A549 (cell line): ENCODE data around the gene CHTF18. TPM values are rescaled to one million over a fixed set of nuclear protein-coding genes. Genes with fewer than 3 reads are reported as not detected.

ENCODE experiments used
- ATAC-seq, 2 experiments: fragments of 200-7000 bp in 1 of 2; fragments of >200 bp in 1 of 2; cut with Nextera tagmentation in 1 of 2; cut with Tn5 transposase in 1 of 2; 3 replicates each; pipeline versions ENCODE4 v1.8.0 to v1.9.1; 2018 to 2020; ENCODE audit warnings: mild to moderate bottlenecking in 1 of 2, moderate library complexity in 1 of 2
- CTCF ChIA-PET: fragments of 300-600 bp; sonication (Branson Sonifier 250); formaldehyde crosslinking; extraction: SDS; loops from one replicate; lab custom pipeline; 2021; ENCODE audit warnings: antibody characterized with exemption, inconsistent platforms; lab: Yijun Ruan, JAX
- POLR2A ChIA-PET: fragments of 350-600 bp; formaldehyde crosslinking; extraction: SDS; loops from one replicate; lab custom pipeline; 2021; ENCODE audit warnings: antibody characterized with exemption, inconsistent platforms; lab: Yijun Ruan, JAX
- DNase-seq, 2 experiments: peaks; one replicate each; pipeline versions ENCODE4 v3.0.0 to v3.0.0-alpha.2; 2011 to 2016; ENCODE audit warnings: low read depth in 1 of 2, low spot score in 1 of 2
- FAIRE-seq: peaks from 2 replicates; lab custom pipeline; 2011; peaks lifted over from hg19 to GRCh38; lab: Jason Lieb, UNC
- H3K27ac ChIP-seq, 2 experiments: fragments of >200 bp; sonication (Bioruptor Twin); formaldehyde crosslinking; 3 replicates each; pipeline ENCODE4 v1.5.1; 2016 to 2017
- H3K4me1 ChIP-seq: fragments of >200 bp; sonication (Bioruptor Twin); formaldehyde crosslinking; 3 replicates; pipeline ENCODE4 v1.6.1; 2016
- H3K4me2 ChIP-seq: fragments of >200 bp; sonication (Bioruptor Twin); formaldehyde crosslinking; 3 replicates; pipeline ENCODE4 v1.6.1; 2016
- H3K4me3 ChIP-seq: fragments of >200 bp; sonication (Bioruptor Twin); formaldehyde crosslinking; 3 replicates; pipeline ENCODE4 v1.5.1; 2016
- H3K9me3 ChIP-seq: fragments of >200 bp; sonication (Bioruptor Twin); formaldehyde crosslinking; 3 replicates; pipeline ENCODE4 v1.6.1; 2016
- ESRRA ChIP-seq: fragments of 150-350 bp; IDR thresholded peaks from 2 replicates; pipeline ENCODE4 v1.6.1; 2014; ENCODE audit warnings: mild to moderate bottlenecking, low read length, borderline replicate concordance
- HOXB5 ChIP-seq: fragments of 250-450 bp; sonication (Bioruptor Pico); IDR thresholded peaks from 2 replicates; pipeline ENCODE4 v1.5.0; 2020; ENCODE audit warnings: mild to moderate bottlenecking, moderate library complexity
- JUNB ChIP-seq: fragments of >200 bp; sonication (Bioruptor Twin); formaldehyde crosslinking; IDR thresholded peaks from 2 replicates; pipeline ENCODE4 v1.6.1; 2016
- KDM5A ChIP-seq: fragments of 200-600 bp; sonication (generic); IDR thresholded peaks from 2 replicates; pipeline ENCODE4 v1.6.1; 2016; ENCODE audit warnings: antibody characterized with exemption, mild to moderate bottlenecking
- NPAS2 ChIP-seq: fragments of 250-450 bp; sonication (Bioruptor Pico); IDR thresholded peaks from 2 replicates; pipeline ENCODE4 v1.8.0; 2022; ENCODE audit warnings: mild to moderate bottlenecking, moderate library complexity, borderline replicate concordance
- PBX3 ChIP-seq: IDR thresholded peaks from 2 replicates; pipeline ENCODE4 v1.6.1; 2012
- RARB ChIP-seq: fragments of 250-450 bp; sonication (Bioruptor Pico); IDR thresholded peaks from 2 replicates; pipeline ENCODE4 v1.8.0; 2021; ENCODE audit warnings: mild to moderate bottlenecking, moderate library complexity
- RCOR1 ChIP-seq: fragments of 150-350 bp; IDR thresholded peaks from 2 replicates; pipeline ENCODE4 v1.6.1; 2014; ENCODE audit warnings: antibody characterized with exemption, low read length, low read depth
- RNF2 ChIP-seq: fragments of 200-600 bp; sonication (generic); IDR thresholded peaks from 2 replicates; pipeline ENCODE4 v1.6.1; 2016; ENCODE audit warnings: low read depth, mild to moderate bottlenecking, antibody characterized with exemption, moderate library complexity, borderline replicate concordance
- ZC3H11A ChIP-seq: fragments of 450-650 bp; IDR thresholded peaks from 2 replicates; pipeline ENCODE4 v1.6.1; 2014; ENCODE audit warnings: antibody characterized with exemption, mild to moderate bottlenecking
- ZSCAN20 ChIP-seq: fragments of 250-450 bp; sonication (Bioruptor Pico); IDR thresholded peaks from 2 replicates; pipeline ENCODE4 v1.8.0; 2022; ENCODE audit warnings: mild to moderate bottlenecking, moderate library complexity
- WGBS: methylation state at CpG from one replicate; pipeline ENCODE4 v1.1.6; 2017; ENCODE audit errors: missing lambda C conversion rate; 5-methylcytosine and 5-hydroxymethylcytosine counted together
- polyA plus RNA-seq, 4 experiments: library from polyadenylated mRNA; depleted of rRNA in 3 of 4; stranded (reverse); fragments of >200 nt; fragmentation: RNase III in 1 of 4; extraction: RNeasy Plus Mini Kit Qiagen cat#74134 plus additional on column Dnase treatment in 1 of 4; gene quantifications; 2 replicates in 3 of 4; 3 replicates in 1 of 4; pipeline ENCODE4 v1.2.3, GENCODE V29; 2011 to 2017
- TF ChIP-seq, protein P1 (sequence below): fragments of >200 bp; sonication (Bioruptor Twin); formaldehyde crosslinking; IDR thresholded peaks from 3 replicates; pipeline ENCODE4 v1.6.1; 2016
- TF ChIP-seq, protein P2 (sequence below): IDR thresholded peaks from 2 replicates; pipeline ENCODE4 v1.6.1; 2012; ENCODE audit warnings: low read depth, borderline replicate concordance
- TF ChIP-seq, protein P3 (sequence below): fragments of >200 bp; sonication (Bioruptor Twin); formaldehyde crosslinking; IDR thresholded peaks from 3 replicates; pipeline ENCODE4 v1.5.1; 2016
- TF ChIP-seq, protein P4 (sequence below): fragments of 450-650 bp; IDR thresholded peaks from 2 replicates; pipeline ENCODE4 v1.6.1; 2014; ENCODE audit warnings: antibody characterized with exemption

Gene CHTF18
- polyA plus RNA-seq, 2 of the 4 experiments (the other 2 are of a cell fraction) = 4.8 to 36.7 TPM

- TF ChIP-seq ZSCAN20 (CRISPR knock-in tag) = no peak
Measured at GRCh38 chr16:801584-802363, 13.4 kb downstream of the CHTF18 start (continued).

- TF ChIP-seq, protein P1, sequence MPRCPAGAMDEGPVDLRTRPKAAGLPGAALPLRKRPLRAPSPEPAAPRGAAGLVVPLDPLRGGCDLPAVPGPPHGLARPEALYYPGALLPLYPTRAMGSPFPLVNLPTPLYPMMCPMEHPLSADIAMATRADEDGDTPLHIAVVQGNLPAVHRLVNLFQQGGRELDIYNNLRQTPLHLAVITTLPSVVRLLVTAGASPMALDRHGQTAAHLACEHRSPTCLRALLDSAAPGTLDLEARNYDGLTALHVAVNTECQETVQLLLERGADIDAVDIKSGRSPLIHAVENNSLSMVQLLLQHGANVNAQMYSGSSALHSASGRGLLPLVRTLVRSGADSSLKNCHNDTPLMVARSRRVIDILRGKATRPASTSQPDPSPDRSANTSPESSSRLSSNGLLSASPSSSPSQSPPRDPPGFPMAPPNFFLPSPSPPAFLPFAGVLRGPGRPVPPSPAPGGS = no peak
- TF ChIP-seq JUNB (no peak), KDM5A (no peak), RCOR1 (no peak), ESRRA (no peak), RARB (CRISPR knock-in tag) (no peak)
- TF ChIP-seq, protein P2, sequence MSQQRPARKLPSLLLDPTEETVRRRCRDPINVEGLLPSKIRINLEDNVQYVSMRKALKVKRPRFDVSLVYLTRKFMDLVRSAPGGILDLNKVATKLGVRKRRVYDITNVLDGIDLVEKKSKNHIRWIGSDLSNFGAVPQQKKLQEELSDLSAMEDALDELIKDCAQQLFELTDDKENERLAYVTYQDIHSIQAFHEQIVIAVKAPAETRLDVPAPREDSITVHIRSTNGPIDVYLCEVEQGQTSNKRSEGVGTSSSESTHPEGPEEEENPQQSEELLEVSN = no peak
- TF ChIP-seq, protein P3, sequence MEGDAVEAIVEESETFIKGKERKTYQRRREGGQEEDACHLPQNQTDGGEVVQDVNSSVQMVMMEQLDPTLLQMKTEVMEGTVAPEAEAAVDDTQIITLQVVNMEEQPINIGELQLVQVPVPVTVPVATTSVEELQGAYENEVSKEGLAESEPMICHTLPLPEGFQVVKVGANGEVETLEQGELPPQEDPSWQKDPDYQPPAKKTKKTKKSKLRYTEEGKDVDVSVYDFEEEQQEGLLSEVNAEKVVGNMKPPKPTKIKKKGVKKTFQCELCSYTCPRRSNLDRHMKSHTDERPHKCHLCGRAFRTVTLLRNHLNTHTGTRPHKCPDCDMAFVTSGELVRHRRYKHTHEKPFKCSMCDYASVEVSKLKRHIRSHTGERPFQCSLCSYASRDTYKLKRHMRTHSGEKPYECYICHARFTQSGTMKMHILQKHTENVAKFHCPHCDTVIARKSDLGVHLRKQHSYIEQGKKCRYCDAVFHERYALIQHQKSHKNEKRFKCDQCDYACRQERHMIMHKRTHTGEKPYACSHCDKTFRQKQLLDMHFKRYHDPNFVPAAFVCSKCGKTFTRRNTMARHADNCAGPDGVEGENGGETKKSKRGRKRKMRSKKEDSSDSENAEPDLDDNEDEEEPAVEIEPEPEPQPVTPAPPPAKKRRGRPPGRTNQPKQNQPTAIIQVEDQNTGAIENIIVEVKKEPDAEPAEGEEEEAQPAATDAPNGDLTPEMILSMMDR = no peak
- Histone ChIP-seq H3K27ac (no peak overlapping the region), H3K4me3 (no peak overlapping the region), H3K9me3 (no peaks in the 10 kb centered on the region), H3K4me1 (peaks cover 16% of the 10 kb centered on the region), H3K4me2 (no peak overlapping the region)
- FAIRE-seq = no peak
- ATAC-seq = no peak
- CTCF ChIA-PET = interaction anchor here (1.8 to 5.0 kb wide), 3 partner anchors 254 to 301 kb away, joined by 4 to 32 read pairs (median 5); no protein-coding TSS in a partner anchor
- POLR2A ChIA-PET = no interaction called here
- 65% methylated on average over 7 of the region's 7 CpGs for WGBS
- no peak for DNase-seq
Measured at GRCh38 chr16:802461-802860, 14.0 kb downstream of the CHTF18 start.

GRCh38 chr16:802914-803753 is 14.7 kb downstream of the CHTF18 start:
- no peak for ATAC-seq
- FAIRE-seq = no peak
- H3K27ac ChIP-seq = no peak overlapping the region
- no peaks in the 10 kb centered on the region for H3K9me3 ChIP-seq
- TF ChIP-seq HOXB5 (no peak), ZC3H11A (no peak), RNF2 (no peak), PBX3 (0 out of 2 replicates have a peak, but pooled peaks have one; percentile 30), NPAS2 (CRISPR knock-in tag) (no peak)
- TF ChIP-seq, protein P4, sequence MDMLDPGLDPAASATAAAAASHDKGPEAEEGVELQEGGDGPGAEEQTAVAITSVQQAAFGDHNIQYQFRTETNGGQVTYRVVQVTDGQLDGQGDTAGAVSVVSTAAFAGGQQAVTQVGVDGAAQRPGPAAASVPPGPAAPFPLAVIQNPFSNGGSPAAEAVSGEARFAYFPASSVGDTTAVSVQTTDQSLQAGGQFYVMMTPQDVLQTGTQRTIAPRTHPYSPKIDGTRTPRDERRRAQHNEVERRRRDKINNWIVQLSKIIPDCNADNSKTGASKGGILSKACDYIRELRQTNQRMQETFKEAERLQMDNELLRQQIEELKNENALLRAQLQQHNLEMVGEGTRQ = no peak
- ChIA-PET CTCF (interaction anchor here (0.7 to 5.0 kb wide), 7 partner anchors 9 to 302 kb away, joined by 3 to 32 read pairs (median 4); no protein-coding TSS in a partner anchor), POLR2A (interaction anchor here (1.7 kb wide), 1 partner anchor 15 kb away, joined by 5 read pairs; the partner anchor contains the start of genes CHTF18 and RPUSD1)
- DNase-seq = no peak
- H3K4me3 ChIP-seq = no peak overlapping the region
- 68% methylated on average over 18 of the region's 33 CpGs for WGBS
- H3K4me2 ChIP-seq = no peak overlapping the region
- peaks cover 16% of the 10 kb centered on the region for H3K4me1 ChIP-seq
